ENCODE results near the gene TUBA3D.
"Not testable (repeated sequence)": the region's sequence is repeated elsewhere in the genome, so short reads cannot be mapped to it uniquely, and the experiment has no call there.

Gene TUBA3D

DNA sequence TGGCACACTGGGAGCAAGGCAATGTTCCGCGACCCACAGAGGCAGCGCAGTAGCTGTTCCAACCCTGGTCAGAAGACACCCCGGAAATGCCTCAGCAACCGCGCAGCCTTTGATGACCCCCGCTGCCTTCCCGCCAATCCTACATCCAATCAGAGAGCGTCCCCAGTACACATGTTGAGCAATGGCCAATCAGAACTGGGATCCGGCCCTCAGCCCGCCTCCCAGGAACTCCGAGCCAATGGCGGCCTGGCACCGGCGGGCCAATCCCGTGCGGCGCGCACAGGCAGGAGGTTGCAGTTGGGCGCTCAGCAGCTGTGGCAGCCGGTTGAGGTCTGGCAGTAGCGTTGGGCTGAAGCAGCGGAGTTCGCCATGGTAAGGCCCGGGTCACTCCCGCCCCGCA, at the start of gene TUBA3D:
Gene TUBA3D, plus strand, starts transcription at position 289 of the 400 bp plus-strand sequence. Its CDS starts 81 bp downstream, at position 370.
- DNase-seq, result no peak

DNA sequence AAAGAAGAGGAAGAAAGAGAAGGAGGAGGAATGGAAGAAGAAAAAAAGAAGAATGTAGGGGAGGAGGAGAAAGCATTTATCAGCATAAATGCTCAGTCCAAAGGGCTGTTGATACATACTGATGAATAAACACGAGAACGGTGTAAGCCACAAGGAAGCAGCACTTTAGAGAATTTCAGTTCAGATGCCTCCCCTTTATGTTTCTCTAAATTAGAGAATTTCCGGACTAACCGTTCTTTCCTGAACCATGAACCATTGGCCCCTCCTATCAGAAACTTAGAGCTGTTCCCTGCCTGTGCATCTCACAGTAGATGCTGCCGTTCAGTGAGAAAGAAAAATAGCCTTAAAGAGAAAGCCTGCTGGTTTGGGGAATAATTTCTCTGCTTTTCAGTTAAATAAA, 49.2 kb upstream of the TUBA3D start:
- no peak for DNase-seq

DNA sequence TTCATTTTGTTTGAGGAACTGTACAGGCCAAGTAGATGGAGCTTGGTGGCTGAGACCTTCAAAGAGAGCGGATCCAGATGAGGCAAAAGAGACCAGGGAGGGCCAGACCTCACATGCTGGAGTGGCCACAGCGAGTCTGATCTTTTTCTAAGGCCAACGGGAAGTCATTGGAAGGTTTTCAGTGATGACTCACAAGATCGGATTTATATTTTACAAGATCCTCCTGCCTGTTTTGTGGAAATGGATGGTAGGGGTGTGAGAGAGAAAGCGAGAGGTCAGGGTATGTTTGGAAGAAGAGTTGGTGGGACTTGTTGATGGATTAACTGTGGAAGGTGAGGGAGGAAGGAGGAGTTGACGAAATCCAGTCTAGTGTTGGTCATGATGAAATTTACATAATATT, 44.6 kb upstream of the TUBA3D start:
- DNase-seq, result no peak

DNA sequence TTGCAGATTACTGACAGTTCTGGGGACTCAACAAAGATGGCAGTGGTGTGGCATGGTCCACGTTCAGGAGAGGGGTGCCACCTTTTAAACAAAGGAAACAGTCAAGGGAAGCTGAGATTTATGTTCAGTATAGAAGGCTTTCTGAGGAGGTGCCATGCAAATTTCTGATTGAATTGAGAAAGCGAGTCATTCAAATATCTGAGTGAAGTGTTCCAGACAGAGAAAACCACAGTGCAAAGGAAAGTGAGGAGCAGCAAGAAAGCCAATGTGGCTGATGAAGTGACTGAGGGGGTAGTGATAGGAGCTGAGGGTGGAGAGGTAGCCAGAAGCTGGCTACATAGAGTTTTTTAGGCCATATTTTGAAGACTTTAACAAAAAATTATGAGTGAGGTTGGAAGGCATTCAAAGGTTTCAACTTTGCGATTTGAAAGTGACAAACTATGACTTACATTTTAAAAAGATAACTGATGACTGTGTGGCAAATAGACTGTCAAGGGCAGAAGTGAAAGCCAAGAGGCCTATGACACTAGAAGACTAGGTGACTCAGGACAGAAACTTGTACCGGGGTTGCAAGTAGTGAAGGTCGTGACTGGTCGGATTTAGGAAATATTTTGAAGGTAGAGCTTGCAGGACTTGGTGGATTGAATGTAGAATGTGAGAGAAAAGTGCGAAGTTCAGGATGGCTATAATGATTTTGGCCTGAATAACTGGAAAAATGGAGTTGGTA, 35.0 kb upstream of the TUBA3D start:
- not testable (repeated sequence) for DNase-seq

DNA sequence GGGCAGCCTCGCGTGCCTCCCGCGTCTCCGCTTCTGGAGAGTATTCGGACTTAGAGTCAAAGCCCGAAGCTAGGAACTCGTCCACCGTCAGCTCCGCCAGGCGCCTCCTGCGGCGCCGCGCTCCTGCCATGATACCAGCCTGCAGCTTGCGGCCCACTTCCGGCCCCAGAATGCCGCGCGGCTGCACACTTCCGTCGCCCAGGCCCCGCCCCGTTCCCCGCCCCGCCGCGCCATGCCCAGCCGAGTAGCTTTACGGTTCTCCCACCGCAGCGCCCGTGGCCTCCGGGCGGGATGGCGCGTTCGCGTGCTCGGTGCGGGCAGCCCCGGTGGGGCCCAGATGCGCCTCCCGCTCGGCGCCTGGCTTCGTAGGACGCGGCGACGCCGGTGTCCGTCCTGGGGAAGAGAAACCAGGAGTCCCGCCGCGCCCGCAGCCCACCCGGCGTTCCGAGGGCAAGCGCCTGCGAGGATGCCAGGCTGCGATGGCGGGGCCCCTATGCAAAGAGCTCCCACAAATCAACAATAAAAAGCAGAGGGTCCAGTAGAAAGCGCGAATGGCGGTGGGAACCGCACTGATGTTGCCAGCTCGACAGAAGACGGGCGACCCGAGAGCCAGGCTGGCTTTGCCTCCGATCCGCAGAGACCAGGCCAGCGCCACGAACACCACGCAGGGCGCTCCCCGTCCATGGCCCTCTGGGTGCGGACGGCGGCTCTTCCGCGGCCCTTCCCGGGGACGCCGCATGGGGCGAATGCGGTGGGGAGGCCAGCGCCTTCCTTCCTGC, 31.0 kb upstream of the TUBA3D start:
- not testable (repeated sequence) for DNase-seq

DNA sequence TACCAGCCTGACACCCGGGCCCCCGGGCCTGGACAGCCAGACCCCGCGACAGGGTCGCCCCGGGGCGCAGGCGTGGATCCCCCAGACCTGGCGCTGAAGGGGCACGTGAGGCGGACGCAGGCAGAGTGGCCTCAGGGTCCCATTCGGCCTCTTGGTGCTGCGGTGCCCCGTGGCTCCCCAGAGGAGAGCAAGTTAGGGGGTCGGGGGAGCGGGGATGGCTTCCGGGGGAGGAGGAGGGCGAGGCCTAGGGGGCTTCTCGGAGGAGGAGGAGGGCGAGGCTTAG, 30.5 kb upstream of the TUBA3D start:
- not testable (repeated sequence) for DNase-seq

DNA sequence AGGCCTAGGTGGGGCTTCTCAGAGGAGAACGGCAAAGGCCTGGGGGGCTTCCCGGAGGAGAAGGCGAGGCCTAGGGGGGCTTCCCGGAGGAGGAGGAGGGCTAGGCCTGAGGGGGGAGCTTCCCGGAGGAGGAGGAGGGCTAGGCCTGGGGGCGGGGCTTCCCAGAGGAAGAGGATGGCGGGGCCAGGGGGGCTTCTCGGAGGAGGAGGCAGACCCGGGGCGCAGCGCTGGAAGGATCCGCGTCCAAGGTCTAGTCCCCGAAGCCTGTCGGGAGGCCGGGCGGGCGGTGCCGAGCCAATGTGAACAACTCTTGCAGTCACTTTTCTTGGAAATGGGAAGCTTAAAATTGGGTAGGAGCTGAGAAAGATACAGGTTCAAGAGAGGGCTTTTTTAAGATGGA, 30.0 kb upstream of the TUBA3D start:
- DNase-seq, result no peak

DNA sequence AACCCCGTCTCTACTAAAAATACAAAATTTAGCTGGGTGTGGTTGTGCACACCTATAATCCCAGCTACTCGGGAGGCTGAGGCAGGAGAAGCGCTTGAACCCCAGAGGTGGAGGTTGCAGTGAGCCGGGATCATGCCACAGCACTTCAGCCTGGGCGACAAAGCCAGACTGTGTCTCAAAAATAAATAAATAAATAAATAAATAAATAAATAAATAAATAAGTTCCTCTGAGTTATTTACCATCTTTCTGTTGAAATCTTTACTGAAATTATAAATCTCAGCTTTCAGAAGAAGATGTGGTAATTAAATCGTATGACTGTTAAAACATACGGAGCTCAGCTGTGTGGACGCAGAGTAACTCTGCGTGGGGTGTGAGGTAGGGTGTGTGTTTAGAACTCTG, 27.9 kb upstream of the TUBA3D start:
- not testable (repeated sequence) for DNase-seq

DNA sequence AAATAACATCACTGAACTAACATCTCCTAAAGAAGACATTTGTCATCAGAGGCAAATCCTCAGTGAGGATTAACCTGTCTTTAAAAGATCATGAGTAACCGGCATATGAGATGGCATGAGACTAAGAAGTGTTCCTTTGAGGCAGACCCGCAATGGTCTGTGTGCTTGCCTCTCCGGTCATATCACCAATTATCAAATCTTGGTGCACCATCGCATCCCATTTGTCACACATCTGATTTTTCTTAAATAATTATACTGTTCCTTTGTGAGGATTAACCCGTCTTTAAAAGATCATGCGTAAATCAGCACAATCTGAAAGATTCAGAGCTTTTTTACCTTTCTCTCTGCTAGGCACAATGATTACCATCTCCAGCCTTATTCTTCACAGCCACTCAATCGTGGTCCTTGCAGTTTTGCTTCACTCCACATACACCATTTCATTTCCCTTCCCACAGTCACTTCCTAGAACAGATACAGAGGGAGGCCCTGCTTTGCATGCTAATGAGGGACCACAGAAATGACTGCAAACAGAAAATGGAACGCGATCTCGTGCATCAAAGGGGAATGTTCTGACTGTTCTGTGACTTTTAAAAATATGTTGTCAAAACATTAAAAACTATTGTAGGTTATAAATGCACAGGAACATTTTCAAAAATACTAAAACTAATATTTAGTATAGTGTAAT, 24.5 kb upstream of the TUBA3D start:
- DNase-seq, result not testable (repeated sequence)

DNA sequence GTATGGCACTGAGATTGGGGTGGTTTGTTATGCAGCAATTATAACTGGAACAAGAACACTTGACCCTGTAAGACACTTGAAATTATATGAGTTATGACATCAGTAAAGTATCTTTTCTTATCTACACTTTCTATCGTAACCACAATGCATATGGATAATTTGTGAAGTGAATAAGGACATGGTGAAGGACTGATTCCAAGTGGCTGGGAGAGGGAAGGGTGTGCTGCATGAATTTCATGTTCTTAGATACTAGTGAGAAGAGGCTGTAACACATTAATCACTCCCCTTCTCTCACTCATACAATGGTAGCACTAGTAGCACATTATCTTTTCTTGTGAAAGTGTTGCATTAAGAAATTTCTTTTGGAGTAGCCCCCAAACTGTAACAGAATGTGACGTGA, 21.0 kb upstream of the TUBA3D start:
- not testable (repeated sequence) for DNase-seq

DNA sequence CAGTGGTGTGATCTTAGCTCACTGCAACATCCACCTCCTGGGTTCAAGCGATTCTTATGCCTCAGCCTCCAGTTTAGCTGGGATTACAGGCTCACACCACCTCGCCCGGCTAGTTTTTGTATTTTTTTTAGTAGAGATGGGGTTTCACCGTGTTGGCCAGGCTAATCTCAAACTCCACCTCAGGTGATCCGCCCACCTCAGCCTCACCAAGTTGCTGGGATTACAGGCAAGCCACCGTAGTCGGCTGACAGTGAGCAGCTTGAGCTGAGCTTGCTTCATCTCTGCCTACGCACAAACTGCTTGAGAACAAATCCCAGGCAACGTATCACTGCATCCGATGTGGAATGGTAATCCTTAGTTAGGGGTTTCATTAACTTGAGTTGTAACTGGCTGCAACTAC, 8.2 kb upstream of the TUBA3D start:
- not testable (repeated sequence) for DNase-seq

DNA sequence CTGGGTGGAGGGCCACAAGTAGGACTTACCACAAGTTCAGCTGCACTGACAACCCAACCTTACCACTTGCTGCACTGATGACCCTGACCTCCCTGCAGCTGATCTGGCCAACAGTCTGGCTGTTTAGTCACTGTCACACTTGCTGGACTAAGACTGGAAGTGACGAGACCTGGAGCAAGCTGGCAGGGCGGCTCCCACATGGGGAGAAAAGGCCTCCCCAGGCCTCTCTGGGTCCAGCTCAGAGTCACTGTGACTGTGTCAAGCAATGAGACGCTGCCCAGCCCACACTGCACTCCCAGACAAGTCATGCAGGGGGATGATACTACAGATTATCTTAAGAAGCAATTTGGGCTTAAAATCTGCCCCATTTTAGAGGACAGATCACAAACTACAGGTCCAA, 5.0 kb upstream of the TUBA3D start:
- DNase-seq, result not testable (repeated sequence)

DNA sequence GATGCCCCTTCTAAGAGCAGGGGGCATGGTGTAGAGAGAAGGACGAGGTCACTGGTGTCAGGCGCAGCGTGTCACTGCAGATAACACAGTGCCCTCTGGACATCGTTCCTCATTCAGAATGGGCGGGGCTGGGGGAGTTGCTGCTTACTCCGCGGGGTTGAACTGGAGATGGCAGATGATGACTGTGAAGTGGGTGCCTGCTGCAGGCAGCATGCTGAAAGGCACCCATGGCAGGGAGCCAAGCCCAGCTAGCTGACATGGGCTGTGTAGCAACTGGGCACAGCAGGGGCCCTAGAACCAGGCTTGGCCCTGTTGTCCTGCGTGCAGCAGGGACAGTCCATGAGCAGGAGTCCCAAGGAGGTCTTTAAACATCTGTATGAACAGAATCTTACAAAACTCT, 4.3 kb upstream of the TUBA3D start:
- DNase-seq, result not testable (repeated sequence)

DNA sequence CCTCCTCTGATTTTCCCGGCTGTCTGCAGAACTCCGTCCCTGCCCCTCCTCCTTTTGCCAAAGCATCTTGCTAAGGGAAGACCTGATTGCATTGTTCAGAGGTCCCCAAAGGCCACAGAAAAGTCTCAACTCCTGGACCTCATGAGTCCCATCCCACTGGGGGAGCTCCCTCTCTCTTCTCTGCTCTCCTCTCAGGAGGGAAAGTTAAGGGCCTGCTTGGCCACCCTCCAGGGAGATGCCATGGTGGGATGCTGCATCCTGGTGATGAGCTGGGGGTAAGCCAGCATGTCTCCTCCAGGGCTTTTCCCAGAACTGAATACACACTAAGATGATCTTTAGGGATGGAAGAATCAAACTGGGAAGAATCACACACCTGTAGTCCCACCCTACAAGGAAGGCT, 2.7 kb upstream of the TUBA3D start:
- DNase-seq, result not testable (repeated sequence)

DNA sequence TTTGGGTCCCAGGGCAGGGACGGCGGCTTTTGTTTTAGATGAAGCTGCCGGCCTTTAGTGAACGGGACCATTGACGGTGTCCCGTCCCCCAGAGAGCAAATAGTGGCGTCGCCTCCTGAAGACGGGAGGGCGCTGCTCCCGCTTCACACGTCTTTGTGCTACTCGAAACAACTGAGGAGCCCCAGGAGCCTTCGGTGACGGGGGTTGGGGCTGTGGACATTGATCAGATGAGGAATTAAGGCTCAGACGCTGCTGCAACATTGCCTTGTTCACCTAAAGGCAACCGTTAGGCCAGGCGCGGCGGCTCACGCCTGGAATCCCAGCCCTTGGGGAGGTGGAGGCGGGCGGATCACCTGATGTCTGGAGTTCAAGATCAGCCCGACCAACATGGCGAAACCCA, 444 bp downstream of the TUBA3D start:
- not testable (repeated sequence) for DNase-seq

DNA sequence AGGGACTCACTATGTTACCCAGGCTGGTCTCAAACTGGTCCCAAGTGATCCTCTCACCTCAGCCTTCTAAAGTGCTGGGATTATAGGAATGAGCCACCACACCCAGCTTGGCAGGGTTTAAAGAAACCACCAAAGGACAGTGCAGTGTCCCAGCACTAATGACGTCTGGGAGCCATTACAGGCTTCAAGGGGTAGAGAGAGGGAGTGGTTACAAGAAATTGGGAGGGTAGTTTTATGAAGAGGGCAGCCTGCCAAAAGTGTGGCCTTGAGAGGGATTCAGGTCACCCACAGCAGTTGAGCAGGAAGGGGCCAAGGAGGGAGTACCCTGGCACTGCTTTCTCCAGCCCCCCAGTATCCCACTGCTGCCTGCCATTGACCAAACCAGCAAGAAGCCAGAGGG, 1.3 kb downstream of the TUBA3D start:
- not testable (repeated sequence) for DNase-seq

DNA sequence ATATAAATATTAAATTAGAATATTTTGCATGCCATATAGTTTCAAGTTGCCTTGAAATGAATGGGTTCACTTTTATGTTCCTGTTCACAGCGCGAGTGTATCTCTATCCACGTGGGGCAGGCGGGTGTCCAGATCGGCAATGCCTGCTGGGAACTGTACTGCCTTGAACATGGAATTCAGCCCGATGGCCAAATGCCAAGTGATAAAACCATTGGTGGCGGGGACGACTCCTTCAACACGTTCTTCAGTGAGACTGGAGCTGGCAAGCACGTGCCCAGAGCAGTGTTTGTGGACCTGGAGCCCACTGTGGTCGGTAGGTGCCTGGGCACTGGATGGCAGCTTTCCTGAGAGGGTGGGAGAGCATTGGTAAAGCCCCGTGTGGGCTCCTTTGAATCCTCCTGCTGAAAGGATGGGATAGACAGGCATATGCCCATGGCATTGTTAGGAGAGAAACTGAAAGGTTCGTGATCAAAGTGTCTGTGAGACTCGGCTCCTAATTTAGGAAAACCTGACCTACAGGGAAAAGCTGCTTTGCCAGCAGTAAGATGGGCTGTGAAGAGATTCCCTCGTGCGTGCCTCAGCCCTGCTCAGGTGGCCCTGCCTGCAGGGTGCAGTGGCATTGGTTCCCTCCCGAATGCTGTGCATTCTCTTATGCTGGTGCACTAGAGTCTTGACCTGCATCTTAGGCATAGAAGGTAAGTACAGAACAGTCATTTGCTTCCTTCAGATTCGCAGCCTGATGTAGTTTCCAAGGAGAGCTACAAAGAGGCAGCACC, 2.3 kb downstream of the TUBA3D start:
- DNase-seq, result not testable (repeated sequence)

DNA sequence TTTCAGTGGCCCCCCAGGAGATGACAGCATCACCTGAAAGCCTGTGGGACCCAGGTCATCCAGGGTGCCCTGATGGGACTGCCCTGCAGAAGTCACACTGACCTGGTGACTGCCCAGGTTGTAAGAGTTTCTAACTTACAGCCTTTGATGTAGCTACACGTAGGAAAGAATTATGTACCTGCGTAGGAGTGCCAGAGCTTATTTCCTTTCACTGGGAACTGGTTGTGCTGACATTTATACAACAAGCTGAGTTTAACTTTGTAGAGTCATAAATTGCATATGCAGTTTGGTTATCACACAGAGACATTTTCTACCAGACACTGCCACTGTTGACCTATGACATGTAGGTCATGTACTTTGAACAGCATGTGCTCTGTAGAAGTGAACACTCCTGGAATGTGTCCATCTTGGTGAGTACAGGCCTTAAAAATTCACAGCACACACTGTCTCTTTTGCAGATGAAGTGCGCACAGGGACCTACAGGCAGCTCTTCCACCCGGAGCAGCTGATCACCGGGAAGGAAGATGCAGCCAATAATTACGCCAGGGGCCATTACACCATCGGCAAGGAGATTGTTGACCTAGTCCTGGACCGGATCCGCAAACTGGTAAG, 3.0 kb downstream of the TUBA3D start:
- not testable (repeated sequence) for DNase-seq

DNA sequence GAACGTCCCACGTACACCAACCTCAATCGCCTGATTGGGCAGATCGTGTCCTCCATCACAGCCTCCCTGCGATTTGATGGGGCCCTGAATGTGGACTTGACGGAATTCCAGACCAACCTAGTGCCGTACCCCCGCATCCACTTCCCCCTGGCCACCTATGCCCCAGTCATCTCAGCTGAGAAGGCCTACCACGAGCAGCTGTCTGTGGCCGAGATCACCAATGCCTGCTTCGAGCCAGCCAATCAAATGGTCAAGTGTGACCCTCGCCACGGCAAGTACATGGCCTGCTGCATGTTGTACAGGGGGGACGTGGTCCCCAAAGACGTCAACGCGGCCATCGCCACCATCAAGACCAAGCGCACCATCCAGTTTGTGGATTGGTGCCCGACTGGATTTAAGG, 4.4 kb downstream of the TUBA3D start:
- not testable (repeated sequence) for DNase-seq

DNA sequence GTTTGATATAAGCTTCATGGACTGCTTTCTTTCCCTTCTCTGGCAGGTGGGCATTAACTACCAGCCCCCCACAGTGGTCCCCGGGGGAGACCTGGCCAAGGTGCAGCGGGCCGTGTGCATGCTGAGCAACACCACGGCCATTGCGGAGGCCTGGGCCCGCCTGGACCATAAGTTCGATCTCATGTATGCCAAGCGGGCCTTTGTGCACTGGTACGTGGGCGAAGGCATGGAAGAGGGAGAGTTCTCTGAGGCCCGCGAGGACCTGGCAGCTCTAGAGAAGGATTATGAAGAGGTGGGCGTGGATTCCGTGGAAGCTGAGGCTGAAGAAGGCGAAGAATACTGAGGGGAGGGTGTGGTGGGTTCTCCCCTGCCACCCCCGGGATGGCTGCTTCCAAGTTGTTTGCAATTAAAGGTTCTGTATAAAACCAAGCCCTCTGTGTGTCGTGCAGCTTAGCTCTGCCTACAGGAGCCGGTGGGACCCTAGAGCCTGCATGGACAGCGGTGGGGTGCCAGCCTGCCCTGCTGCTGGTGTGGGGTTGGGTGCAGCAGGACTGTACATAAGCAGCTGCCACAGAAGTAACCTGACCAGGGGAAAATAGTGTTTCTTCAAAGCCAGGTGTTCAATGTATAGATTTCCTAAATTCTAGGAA, 6.7 kb downstream of the TUBA3D start:
- DNase-seq, result not testable (repeated sequence)

DNA sequence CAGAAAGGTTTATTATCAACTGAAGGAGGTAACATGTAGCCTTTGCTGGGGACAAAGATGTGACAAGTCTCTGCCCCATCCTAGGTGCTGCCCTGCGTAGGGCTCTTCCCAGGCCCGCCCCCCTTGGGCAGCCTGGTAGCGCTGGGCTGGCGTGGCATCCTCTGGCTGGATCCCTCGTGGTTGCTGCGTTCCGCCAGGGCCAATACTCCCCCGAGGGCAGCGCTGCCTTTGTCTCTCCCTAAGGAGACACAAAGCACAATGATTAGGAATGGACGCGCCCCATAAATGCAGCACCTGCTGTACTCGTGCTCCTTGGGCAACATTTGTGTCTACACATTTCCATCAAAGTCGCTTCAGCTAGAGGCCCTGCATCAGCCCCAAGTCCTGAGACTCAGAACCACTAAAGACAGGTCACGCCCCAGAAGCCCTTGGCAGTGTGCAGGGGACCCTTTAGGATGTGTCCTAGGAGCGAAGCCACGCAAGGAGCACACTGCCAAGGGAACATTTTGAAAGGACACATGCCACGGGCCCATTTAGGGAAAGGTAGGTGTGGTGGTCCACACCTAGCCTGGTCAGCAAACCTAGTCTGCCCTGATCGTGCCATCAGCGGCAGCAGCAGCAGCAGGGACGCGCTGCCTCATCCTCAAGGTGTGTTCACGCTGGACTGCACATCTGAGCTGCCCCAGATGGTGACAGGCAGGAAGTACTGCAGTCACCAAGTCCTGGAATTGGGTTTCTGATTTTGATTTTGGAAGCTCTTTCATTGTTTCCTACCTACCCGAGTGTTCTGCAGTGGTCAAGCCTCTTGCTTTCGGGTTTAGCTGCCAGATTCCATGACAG, 8.3 kb downstream of the TUBA3D start:
- DNase-seq, result not testable (repeated sequence)

All from cortex of kidney (tissue), 1 donor.